HG03108 (cell line): ENCODE results near the gene APEX2.
"Not testable (repeated sequence)": the region's sequence is repeated elsewhere in the genome, so short reads cannot be mapped to it uniquely, and the experiment has no call there.

Source experiments
- ATAC-seq: cut with Tn5 transposase; IDR thresholded peaks from one replicate; pipeline ENCODE4 v1.9.1; 2021; ENCODE audit warnings: moderate library complexity; ENCODE audit not compliant: unreplicated experiment

APEX2 gene

DNA sequence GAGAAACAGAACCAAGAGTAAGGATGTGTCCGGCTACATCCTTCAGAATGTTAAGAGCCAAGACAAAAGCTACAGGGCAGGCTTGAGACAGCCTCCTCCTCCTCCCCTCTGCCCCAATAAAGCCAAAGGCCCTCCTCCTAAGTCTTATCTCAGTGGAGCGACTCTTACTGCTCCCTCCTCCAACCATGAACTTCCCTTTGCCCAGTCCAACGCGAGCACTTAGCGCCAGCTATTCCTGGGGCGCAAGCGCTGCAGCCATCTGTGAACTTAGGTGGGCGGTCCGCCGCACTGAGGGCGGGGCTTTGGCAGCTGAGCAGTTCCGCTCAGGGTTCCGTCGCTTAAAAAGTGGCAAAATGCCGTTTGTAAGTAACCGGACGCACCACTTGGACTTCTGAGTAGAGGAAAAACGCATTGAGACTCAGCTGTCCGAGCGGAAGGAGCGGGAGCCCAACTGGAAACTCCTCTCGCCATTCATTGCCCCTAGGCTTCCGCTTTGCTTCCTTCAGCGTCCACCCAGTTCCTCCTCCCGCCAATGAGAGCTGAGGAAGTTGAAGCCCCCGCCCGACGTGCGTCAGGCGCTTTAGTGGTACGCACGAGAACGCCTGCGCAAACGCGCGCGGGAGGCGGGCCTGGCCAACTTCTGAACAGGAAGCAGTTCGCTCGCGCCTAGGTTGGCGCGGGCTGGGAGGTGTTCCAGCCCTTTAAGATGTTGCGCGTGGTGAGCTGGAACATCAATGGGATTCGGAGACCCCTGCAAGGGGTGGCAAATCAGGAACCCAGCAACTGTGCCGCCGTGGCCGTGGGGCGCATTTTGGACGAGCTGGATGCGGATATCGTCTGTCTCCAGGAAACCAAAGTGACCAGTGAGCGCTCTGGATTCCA is at the start of gene APEX2:
Gene APEX2 (plus strand): TSS at position 647 of the 882 bp plus-strand sequence. CDS start 60 bp downstream, at position 707.
- peak; percentile 91 for ATAC-seq

DNA sequence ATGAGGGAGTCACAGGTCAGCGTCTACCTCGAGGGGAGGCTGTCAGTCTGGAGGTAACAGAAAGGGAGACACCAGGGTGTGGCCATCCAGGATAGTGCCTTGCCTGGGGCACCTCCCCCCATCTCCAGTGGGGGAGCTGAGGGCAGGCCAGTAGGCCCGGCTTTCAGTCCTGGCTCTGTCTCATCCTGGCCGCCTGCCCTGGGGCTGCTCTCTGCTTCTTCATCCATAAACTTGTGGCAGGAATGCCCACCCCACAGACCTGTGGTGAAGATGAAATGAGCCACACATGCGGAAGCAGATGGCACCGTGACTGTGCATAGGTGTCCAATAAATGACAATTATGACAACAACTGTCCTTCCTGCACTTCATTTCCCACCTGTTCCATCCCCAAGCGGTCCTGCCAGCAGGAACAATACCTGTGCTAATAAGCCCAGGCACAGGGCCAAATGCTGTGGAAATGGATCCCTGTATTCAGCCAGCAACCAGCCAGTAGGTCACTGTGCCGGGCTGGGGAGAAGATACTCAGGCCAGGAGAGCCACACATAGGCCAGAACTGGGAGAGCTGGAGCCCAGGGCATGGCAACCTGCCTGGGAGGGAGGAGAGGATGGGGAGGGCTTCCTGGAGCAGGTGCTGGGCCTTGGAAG is 49.3 kb upstream of the APEX2 start:
- ATAC-seq: no peak

GRCh38 chrX:54961750-54962149 is 38.4 kb upstream of the APEX2 start:
- ATAC-seq: no peak

DNA sequence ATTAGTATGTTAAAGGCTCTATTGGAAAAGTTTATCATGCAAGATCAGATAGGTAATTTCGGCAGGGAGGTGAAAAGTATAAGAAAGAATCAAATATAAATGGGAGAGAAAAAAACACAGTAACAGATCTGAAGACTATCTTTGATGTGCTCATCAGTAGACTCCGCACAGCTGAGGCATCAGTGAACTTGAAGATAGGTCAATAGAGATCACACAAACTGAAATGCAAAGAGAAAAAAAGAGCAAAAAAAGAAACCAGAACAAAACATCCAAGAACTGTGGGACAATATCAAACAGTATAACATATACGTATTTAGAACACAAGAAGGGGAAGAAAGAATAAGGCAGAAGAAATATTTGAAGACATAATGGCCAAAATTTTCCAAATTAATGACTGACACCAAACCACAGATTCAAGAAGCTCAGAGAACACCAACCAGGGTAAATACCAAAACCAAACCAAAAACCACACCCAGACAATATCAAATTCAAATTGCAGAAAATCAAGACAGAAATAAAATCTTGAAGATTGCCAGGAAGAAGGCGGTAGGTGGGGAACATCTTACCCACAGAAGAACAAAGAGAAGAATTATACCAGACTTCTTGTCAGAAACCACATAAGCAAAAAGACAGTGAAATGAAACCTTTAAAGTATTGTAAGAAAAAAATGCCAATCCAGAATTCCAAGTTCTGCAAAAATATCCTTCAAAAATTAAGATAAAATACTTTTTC is 35.2 kb upstream of the APEX2 start:
- ATAC-seq: no peak

DNA sequence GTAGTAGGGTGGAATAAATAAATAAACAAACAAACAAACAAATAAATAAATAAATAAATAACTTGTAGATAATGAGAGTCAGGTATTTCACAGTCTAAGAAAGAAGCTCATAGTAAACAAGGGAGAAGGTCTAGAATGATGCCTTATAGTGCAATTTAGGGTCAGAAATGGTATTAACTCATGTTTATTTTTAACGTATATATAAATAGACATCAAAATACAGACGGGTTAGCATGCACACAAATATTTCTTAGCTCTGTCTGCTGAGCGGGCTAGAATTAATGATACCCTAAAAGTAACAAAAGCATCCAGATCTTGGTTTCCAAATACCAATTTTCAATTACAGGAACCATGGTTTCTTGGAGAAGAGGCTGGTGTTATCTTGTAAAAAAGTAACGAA is 22.8 kb upstream of the APEX2 start:
- ATAC-seq: no peak

DNA sequence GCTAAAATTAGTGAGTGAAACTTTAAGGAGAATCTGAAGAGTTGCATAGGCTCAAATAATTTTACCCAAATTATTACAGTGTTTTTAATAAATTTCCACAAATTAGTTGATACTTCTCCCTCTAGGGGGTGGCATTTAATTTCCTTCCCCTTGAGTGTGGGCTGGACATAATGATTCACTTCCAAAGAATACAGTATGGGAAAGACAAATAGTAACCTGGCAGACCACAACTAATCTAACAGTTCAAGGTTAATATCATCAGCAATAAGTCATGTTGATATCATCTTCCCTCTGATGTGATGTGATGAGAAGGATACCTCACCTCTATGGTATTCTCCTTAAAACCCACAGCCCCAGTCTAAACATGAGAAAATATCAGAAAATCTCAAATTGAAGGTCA is 21.7 kb upstream of the APEX2 start:
- ATAC-seq: no peak

DNA sequence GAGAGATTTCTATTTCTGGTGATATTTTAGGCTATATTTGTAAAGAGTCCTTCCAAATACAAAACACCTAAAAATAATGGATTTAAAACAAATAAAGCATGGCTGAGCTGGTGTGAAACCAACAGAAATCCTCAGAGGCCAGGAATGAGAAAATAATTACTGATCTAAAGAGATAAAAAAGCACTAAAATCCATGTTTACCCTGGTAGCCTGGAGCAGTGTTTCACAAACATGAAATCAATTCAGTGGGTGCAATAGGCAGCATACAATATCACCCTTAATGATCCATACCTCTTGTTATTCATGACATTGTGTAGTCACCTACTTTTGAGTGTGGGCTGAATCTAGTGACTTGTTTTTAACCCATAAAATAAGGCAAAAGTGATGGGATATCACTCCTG is 20.7 kb upstream of the APEX2 start:
- ATAC-seq: no peak

DNA sequence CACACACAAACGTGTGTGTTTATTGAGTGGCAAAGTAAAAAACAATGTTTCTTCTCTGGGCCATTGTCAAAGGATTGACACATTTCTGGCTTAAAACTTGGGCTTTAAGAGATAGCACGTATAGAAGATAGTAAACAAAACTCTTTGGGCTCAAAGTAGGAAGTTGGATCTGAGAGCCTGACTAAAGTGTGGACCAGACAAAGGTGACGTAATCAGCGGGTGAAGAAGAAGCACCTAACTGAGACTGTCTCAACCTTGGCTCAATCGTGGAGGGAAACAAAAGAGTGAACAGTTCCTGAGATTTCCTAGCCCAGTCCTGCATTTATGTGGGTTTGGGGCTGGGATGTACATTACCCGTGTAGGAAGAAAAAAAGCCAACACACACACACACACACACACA is 19.8 kb upstream of the APEX2 start:
- no peak for ATAC-seq

- ATAC-seq: not testable (repeated sequence)
Measured at GRCh38 chrX:54983306-54983705, 16.9 kb upstream of the APEX2 start.

- ATAC-seq: no peak
Measured at GRCh38 chrX:54991706-54992105, 8.5 kb upstream of the APEX2 start.

DNA sequence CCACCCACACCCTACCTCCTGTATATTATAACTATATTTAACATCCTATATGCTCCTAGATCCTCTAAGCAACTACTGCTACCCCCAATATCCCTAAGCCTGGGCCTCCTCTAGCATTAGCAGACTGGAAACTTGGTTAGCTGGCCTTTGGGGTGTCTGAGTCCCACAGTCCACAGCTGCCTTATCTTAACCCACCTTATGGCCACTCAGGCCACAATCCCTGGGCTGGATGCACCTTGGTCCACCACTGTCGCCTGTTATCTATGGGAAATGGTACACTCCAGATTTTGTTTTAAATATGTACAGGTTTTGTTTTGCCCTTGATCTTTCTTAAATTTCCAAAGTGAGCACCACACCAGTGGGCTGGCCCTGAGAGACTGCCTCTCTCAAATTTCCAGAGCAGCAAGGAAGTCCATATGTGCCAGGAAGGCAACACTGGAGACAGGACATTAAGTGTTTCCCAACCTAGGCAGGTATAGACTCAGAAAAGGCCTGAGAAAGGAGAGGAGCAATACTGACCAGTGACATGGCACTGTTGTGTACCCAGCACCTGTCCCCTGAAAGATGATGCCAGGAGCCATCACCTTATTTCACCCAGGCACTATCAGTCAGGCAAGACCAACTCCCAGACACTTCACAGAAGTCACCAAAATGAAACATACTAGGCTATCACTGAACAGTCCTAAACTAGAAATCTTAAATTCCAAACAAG is 7.1 kb upstream of the APEX2 start:
- ATAC-seq: no peak

DNA sequence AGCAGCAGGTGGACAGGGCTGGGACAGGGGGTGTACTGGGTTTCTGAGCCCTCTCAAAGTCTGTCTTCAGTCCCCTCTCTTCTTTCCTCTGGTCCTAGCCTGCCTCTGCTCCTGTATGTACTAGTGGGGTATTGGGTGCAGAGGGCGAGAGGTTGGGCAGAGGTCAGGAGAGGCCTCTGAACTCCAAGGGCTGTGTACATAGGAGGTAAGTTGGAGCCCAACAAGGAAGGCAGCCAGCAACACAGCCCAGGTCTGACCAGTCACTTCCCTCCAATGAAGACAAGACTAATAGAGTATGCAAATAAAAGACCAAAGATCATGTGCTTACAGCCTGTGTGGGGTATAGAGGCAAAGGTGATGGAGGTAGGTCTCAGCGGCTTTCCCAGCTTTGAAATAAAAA is 6.1 kb upstream of the APEX2 start, which contains the start of gene PFKFB1:
Gene PFKFB1 (minus strand): TSS at position 90 of the 400 bp plus-strand sequence. CDS start 181 bp downstream, outside the sequence.
- no peak for ATAC-seq

DNA sequence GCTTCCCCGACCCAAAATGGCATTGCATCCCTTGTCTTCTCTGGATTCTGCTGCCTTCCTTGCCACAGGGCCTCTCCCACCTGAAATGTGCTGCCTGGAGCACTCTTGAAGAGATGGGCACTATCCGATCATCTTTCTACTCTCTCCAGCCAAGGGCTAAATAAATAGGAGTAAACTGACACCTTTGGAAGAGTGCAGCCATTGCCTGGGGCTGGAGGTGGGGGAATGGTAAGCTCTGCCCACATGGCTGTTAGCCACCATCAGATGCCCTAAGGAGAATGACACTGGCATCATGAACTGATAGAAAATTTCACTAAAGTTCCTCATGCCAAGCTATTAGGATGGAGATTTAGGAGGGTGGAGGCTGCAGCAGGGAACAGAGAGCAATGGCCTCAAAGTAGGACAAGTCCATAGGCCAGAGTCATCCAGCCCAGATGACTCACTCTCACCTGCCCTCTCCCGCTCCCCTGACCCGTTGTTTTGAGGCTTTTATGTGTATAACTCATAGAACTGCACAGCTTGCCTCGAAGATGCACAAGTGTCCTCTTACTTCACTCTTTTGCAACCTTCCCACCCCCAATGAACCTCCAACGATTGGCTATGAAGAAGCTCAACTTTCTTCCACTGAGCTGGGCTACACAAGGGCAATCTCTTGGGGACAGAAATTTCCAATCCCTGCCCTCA is 5.4 kb upstream of the APEX2 start:
- ATAC-seq: no peak

- no peak for ATAC-seq
Measured at GRCh38 chrX:54995621-54996020, 4.5 kb upstream of the APEX2 start.

DNA sequence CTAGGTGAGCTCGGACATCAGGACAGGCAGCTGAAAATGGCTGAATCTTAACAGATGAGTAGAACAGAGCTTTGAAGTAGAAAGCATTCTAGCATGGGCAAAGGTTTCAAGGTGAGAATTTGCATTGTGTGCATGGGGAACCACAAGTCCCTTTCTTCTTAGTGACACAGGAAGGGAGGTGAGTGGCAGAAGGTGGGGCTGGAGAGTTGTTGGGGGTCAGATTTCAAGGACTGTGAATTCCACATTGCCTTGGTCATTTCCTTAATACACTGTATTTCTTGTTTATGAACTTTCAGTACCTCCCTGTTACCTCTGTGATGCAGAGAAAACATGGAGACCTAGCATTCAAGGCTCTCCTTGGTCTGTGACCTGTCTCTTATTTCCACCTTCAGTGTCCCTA is 4.1 kb downstream of the APEX2 start:
- ATAC-seq: no peak

- no peak for ATAC-seq
Measured at GRCh38 chrX:55005256-55005655, 5.1 kb downstream of the APEX2 start.

DNA sequence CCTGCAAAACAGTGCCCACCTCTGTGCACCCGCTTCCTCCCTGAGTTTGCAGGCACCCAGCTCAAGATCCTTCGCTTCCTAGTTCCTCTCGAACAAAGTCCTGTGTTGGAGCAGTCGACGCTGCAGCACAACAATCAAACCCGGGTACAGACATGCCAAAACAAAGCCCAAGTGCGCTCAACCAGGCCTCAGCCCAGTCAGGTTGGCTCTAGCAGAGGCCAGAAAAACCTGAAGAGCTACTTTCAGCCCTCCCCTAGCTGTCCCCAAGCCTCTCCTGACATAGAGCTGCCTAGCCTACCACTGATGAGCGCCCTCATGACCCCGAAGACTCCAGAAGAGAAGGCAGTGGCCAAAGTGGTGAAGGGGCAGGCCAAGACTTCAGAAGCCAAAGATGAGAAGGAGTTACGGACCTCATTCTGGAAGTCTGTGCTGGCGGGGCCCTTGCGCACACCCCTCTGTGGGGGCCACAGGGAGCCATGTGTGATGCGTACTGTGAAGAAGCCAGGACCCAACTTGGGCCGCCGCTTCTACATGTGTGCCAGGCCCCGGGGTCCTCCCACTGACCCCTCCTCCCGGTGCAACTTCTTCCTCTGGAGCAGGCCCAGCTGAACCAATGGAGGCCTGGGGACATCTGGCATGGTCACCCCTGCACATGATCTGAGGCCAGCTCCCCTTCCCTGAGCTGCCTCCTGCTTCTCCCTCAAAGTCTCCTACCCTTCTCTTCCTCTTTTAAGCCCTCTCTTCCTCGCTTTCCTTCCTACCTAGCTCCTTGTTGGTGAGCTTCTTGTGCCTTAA is 6.9 kb downstream of the APEX2 start:
- ATAC-seq: no peak

DNA sequence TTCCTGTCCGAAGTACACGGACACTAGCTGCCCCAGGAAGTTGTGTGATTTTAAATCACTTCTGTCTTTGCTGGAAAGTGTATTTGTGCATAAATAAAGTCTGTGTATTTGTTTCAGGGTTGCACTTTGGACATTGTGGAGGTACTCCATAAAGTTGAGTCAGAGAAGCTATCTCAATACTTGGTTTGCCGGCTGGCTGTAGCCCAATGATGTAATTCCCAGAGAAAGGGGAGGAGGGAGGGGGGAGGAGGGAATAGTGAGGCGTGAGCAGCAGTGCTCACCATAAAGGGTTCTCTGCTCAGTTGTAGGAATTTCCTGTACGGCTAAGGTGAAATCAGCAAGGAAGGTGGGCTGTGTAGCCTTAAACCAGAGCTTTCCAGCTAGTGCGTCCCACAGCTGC is 7.5 kb downstream of the APEX2 start:
- no peak for ATAC-seq

DNA sequence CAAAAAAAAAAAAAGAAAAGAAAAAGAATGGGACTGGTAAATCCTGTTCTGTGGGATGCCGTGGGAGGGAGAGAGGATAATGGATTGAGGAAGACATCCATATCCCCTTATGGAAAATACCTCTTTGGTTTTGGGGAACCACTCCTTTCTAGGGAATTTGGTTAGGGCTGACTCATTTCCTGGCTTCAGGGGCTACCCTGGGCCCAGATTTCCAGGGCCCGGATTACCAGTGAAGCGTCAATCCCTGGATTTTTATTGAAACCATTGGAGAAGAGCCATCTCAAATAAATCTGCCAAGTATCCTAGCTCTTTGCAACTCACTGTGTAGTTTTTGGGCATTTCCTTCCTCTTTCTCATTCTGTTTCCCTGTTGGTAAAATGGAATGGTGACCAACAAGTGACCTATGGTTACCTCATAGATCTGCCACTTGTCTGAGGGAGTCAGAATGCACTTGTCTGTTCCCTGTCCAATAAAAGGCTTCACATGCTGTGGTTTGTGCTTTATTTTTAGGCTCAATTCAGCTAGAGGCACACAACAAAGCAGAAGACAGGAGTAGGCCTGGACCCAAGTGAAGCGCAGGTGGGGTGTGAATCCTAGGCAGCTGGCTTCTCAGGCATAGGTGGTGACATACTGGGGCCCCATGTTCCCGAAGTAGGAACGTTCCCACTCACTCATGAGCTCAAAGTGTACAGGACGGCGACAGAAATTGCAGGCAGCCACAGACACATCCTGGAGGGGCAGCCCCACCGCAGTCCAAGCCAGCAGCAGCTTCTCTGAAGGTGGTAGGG is 8.6 kb downstream of the APEX2 start:
- no peak for ATAC-seq
